Measurements from ENCODE around the gene PRM1.

PRM1 gene, protein sequence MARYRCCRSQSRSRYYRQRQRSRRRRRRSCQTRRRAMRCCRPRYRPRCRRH

GRCh38 chr16:11280616-11281522, at the start of gene PRM1:
Gene PRM1 (minus strand): TSS chr16:11281330. CDS start chr16:11281238, 92 bp downstream.
- no peak for DNase-seq

- DNase-seq: no peak
Observed at GRCh38 chr16:11330526-11331237, 49.6 kb upstream of the PRM1 start.

DNA sequence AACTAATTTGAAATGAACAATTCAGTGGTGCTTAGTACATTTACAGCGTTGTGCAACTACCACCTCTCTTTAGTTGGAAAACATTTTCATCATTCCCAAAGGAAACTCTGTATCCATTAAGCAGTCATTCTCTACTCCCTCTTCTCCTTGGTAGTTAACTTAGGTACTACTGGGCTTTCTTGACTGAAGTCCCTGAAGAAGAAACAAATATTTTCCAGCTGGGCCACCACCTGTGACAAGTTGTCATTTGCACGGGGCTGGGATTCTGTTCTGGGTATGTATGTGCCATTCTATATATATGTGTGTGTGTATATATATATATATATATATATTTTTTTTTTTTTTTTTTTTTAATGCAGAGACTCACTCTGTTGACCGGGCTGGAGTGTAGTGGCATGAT, 48.8 kb upstream of the PRM1 start:
- no peak for DNase-seq

DNA sequence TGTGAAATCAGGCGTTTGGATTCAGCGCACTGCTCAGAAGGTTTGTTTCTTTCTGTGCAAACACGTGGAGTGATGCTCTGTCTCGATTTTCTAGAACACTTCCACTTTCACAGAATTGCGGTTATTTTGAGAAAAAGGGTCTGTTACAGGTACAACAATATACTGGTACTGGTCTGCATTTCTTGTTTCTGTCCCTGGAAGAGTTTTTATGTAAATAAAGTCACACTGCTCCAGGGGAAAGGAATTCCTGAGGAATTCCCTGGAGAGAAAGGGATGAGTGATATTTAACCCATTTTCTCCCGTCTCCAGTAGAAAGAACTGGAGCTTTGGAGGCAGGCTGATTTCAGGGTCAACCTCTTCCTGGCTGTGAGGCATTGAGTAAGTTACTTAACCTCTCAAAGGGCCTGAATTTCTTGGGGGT, 48.0 kb upstream of the PRM1 start:
- no peak for DNase-seq

- DNase-seq: no peak
Observed at GRCh38 chr16:11328172-11329070, 47.3 kb upstream of the PRM1 start.

GRCh38 chr16:11327277-11328171, 46.4 kb upstream of the PRM1 start:
- no peak for DNase-seq

DNA sequence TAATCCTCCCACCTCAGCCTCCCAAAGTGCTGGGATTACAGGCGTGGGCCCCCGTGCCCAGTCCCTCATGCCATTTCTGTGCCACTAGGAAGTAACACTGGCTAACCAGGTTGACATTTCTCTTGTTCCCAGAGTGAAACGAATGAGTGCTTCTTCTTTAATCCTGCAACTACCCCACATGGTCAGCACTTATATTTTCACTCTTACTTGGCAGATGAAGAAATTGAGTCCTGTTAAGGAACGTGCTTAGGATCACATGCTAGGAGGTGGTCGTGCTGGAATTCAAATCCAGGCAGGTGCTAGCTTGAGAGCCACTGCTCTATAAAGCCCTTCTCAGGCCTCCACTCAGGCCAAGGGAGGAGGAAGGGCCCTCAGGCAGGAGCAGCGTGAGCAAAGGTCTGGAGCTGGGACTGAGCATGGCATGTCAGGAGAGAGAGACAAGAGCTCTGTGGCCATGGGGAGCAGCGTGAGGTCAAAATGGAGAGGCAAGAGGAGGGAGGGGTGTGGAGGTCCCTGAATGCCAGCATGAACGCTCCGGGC, 45.7 kb upstream of the PRM1 start:
- DNase-seq: no peak

GRCh38 chr16:11326084-11326736, 45.1 kb upstream of the PRM1 start:
- no peak for DNase-seq

GRCh38 chr16:11325404-11326083, 44.4 kb upstream of the PRM1 start:
- no peak for DNase-seq

DNA sequence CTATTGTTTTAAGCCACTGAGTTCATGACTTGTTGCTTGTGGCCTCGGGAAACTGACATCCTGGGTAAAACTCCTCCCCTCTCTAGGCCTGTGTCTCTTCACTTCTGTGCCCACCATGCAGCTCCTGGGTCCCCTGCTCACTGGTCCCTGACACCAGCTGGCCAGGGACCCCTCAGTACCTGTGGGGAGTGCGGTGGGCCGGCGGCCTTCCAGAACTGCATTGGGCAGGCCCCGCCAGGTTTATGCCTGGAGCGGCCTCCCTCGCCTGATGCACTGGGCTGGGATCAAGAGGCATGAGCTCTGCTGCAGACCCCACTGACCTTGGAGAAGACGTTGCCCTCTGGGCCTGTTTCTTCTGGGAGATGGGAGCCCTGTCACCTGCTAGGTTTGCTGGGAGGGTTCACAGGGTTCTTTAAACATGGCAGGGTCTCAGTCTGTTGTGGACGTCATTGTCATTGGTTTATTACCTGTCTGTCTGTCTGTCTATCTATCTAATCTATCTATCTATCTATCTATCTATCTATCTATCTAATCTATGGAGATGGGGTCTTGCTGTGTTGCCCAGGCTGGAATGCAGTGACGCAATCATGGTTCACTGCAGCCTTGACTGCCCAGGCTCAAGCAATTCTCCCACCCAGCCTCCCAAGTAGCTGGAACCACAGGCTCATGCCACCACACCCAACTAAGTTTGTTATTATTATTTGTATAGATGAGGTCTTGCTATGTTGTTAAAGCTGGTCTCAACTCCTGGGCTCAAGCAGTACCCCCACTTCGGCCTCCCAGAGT, 42.6 kb upstream of the PRM1 start:
- no peak for DNase-seq

- no peak for DNase-seq
Observed at GRCh38 chr16:11322823-11323222, 41.7 kb upstream of the PRM1 start.

- DNase-seq: no peak
Observed at GRCh38 chr16:11321662-11322061, 40.5 kb upstream of the PRM1 start.

DNA sequence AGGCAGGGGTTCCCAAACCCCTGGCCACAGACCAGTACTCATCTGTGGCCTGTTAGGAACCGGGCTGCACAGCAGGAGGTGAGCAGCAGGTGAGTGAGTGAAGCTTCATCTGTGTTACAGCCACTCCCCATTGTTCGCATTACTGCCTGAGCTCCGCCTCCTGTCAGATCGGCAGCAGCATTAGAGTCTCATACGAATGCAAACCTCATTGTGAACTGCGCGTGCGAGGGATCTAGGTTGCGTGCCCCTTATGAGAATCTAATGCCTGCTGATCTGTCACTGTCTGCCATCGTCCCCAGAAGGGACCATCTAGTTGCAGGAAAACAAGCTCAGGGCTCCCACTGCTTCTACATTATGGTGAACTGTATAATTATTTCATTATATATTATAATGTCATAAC, 39.0 kb upstream of the PRM1 start:
- DNase-seq: no peak

- no peak for DNase-seq
Observed at GRCh38 chr16:11319529-11320146, 38.5 kb upstream of the PRM1 start.

DNA sequence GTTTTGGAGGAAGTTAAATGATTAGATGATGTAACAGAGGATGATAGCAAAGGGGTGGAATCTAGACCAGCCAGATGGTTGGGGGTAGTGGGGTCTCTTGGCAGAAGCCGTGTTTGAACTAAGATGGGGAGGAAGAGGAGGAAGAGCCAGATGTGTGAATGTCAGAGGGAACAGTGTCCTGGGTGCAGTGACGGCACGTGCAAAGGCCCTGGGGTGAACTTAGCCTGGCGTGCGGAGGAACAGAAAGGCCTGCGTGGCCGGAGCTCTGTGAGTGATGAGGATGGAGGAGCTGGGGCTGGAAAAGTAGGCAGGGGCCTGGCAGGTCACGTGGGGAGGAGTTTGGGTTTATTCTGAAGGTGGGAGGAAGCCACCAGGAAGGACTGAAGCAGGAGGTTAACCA, 37.7 kb upstream of the PRM1 start:
- no peak for DNase-seq

DNA sequence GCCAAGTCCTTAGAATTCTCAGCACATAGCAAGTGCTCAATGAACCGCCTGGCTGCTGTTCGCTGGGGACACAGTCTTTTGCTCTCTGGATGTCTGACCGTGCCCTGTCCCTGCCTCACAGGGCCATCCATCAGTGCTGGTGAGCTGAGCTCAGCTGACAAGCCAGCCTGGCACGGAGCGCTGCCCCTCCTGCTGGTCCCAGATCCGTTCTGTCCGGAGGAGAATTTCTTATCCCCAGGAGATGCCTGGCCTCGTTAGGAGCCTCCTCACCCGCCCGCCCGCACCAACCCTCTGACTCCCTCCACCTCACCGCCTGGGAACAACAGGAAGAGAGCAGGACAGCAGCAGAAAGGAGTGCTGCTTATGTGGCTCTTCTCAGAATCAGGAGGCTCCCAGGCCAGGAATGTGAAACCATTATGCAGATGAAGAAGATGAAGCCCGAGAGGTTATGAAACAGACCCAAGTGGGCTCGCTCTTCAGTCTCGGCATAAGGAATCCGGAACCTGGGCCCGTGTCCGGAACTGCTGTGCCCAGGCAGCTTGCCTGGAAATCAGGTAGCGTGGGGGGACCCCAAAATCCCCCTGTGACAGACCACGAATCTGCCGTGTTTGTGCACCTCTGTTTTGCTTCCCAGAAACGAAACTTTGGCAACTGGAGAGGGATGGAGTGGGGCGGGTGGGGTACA, 35.3 kb upstream of the PRM1 start:
- DNase-seq: no peak

GRCh38 chr16:11315510-11315909, 34.4 kb upstream of the PRM1 start:
- no peak for DNase-seq

DNA sequence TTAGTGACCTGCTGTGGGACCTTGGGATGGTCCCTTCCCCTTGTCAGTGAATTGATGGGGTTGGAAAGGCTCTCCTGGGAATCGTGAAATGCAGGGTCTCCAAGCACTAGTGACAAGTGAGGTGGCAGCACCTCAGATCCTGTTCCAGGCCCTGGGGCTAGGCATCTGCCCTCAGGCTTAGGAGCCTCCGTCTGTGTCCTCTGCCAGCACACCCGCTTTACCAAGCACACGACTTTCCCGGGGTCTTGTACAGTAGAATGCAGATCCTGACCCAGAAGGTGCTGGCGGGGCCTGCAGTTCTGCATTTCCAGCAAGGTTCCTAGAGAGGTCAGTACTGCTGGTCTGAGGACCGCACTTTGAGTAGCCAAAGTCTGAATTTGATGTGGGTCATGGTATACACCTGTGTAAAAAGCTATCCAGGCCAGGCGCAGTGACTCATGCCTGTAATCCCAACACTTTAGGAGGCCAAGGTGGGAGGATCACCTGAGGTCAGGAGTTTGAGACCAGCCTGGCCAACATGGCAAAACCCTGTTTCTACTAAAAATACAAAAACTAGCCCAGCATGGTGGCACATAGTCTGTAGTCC, 33.3 kb upstream of the PRM1 start:
- DNase-seq: no peak
